ENCODE data around the gene TTC38. TPM values are rescaled to one million over a fixed set of nuclear protein-coding genes. Genes with fewer than 3 reads are reported as not detected.

TTC38 gene
- total and polyA plus RNA-seq, 2 donors (not counting 3 experiments of a cell fraction or from before 2014, with no cell fraction given) = 31.6 to 39.7 TPM

GRCh38 chr22:46226577-46226976 is 41.2 kb upstream of the TTC38 start:
- Histone ChIP-seq H3K4me3 (replicated peaks in 1 of 3; ENCODE audit: insufficient read depth in 1 of 3, low read depth in 1 of 3, low read length in 3 of 3) (no peak overlapping the region), H3K27ac (ENCODE audit: insufficient read depth, low read depth, low read length) (no peak overlapping the region), H3K9ac (replicated peaks; ENCODE audit: extremely low read depth, insufficient read depth, low read length) (no peak overlapping the region), H3K9me1 (replicated peaks; ENCODE audit: control insufficient read depth, extremely low read depth, insufficient read depth, low read length) (no peaks in the 10 kb centered on the region), H3K79me2 (ENCODE audit: control insufficient read depth, insufficient read depth, low read length) (no peaks in the 10 kb centered on the region), H3K27me3 (ENCODE audit: control insufficient read depth in 2 of 2, insufficient read depth in 2 of 2, low read length in 2 of 2) (no peaks in the 10 kb centered on the region), H3K4me1 (ENCODE audit: control insufficient read depth, extremely low read depth, insufficient read depth, low read length) (no peaks in the 10 kb centered on the region), H3K9me3 (replicated peaks; ENCODE audit: control insufficient read depth, insufficient read depth, low read length) (no peaks in the 10 kb centered on the region), H3K4me2 (ENCODE audit: insufficient read depth, low read length) (no peak overlapping the region), H2AFZ (ENCODE audit: low read depth, low read length) (no peak overlapping the region), H4K20me1 (replicated peaks; ENCODE audit: control insufficient read depth, extremely low read depth, insufficient read depth, low read length) (no peaks in the 10 kb centered on the region), H3K36me3 (ENCODE audit: control insufficient read depth in 2 of 2, extremely low read depth in 1 of 2, insufficient read depth in 2 of 2, low read length in 2 of 2) (no peaks in the 10 kb centered on the region)
- ChIA-PET CTCF (interaction anchor here (1.4 to 1.7 kb wide), 2 partner anchors 10 to 90 kb away, joined by 3 to 4 read pairs; no protein-coding TSS in a partner anchor), POLR2A (no interaction called here)
- DNase-seq (ENCODE audit: low read depth, low spot score) = no peak
- intact Hi-C loops (cut with micrococcal nuclease) (no loop called here), dilution Hi-C loops (cut with MboI; ENCODE audit: extremely low pct_ligation_motif_present, low sequenced_read_pairs) (no loop called here)
- FAIRE-seq = no peak
- BruUV-seq (replicated peaks) = no TSS peak
- TF ChIP-seq EZH2 (IDR thresholded peaks at IDR 0.05; ENCODE audit: borderline replicate concordance, low read depth, low read length, severe bottlenecking) (no peak), GATA2 (IDR thresholded peaks at IDR 0.05; ENCODE audit: insufficient read depth, insufficient read length, low read depth, low read length) (no peak), MYC (IDR thresholded peaks at IDR 0.05; ENCODE audit: low read depth, low read length) (no peak), POLR2AphosphoS5 (IDR thresholded peaks at IDR 0.05; ENCODE audit: insufficient read depth, low read depth, low read length) (no peak), FOS (IDR thresholded peaks at IDR 0.05; ENCODE audit: borderline replicate concordance, insufficient read depth, low read length) (no peak), POLR2A (IDR thresholded peaks at IDR 0.05; ENCODE audit: low read depth, low read length) (no peak), MAX (IDR thresholded peaks at IDR 0.05; ENCODE audit: insufficient read depth, insufficient read length) (no peak), JUN (IDR thresholded peaks at IDR 0.05; ENCODE audit: borderline replicate concordance, insufficient read depth, insufficient read length, low read depth) (no peak), CTCF (IDR thresholded peaks at IDR 0.05; ENCODE audit: extremely low read depth in 1 of 2, insufficient read depth in 1 of 2, low read depth in 1 of 2, low read length in 2 of 2) (no peak)

All from endothelial cell of umbilical vein (primary cell).